ENCODE results near the gene CANX. TPM values are rescaled to one million over a fixed set of nuclear protein-coding genes. Genes with fewer than 3 reads are reported as not detected.

CANX gene
- total RNA-seq, 2 donors from 2014 or later: 389 to 615 TPM

- H3K36me3 Mint-ChIP-seq (ENCODE audit: low read depth): peaks cover 26% of the 10 kb centered on the region
- no peak for TF ChIP-seq CTCF (conservative IDR thresholded peaks at IDR 0.05)
- H3K4me1 Mint-ChIP-seq: peaks cover 4% of the 10 kb centered on the region
- DNase-seq: peak; percentile 100
- WGBS, 2 experiments (ENCODE audit: insufficient coverage in 1 of 2, insufficient read length in 1 of 2): 3 to 5% methylated on average over 37 to 72 of the region's 72 CpGs
- H3K4me1 ChIP-seq (ENCODE audit: control insufficient read depth, insufficient read depth, low read length): no peaks in the 10 kb centered on the region
- H3K4me3 ChIP-seq (ENCODE audit: low read length): peak overlapping the region; percentile 99
- H3K27ac Mint-ChIP-seq: peak overlapping the region; percentile 100
- no peaks in the 10 kb centered on the region for H3K9me3 ChIP-seq (ENCODE audit: control insufficient read depth, low read length)
- H3K27ac ChIP-seq (ENCODE audit: low read depth, low read length): peak overlapping the region; percentile 97
- H3K36me3 ChIP-seq (ENCODE audit: control insufficient read depth, insufficient read depth, low read length): peaks cover 29% of the 10 kb centered on the region
- H3K9me3 Mint-ChIP-seq: no peaks in the 10 kb centered on the region
- peak overlapping the region; percentile 98 for H3K9ac ChIP-seq (ENCODE audit: extremely low read depth, low read length, poor library complexity, severe bottlenecking)
- peaks cover 1% of the 10 kb centered on the region for H3K27me3 Mint-ChIP-seq (ENCODE audit: insufficient read depth)
- peak overlapping the region; percentile 97 for H3K4me3 Mint-ChIP-seq
- no peaks in the 10 kb centered on the region for H3K27me3 ChIP-seq (ENCODE audit: control insufficient read depth, insufficient read depth, low read length, poor library complexity, severe bottlenecking)
These were observed 503 bp upstream of the CANX start for GRCh38 chr5:179697993-179698934.

DNA sequence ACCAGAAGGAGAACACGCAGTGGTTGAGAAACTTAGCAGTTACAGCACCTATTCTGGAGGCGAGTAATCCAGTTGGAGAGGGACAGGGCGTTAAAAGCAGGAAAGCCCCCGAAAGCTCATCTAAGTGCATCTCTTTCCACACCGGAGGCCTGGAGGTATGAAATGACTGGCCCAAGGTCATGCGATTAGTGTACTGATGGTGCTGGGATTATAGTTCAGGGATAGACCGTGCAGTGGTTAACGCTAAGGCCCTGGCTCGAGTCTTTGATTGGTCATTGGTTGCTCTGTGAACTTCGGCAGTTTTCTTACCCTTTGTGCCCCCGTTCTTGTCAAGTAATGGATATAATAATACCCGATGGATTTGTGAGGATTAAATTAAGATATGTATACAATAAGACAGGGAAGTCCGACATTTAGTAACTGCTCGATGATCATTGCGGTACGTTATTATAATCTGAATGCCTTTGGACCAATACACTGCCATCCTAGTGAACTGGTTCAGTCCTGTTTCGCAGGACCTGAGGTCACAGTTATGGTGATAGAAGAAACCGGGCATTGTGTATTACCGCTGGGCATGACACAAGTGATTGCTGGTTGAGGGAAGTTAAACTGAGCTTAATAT is 960 bp downstream of the CANX start:
- peaks cover 10% of the 10 kb centered on the region for H3K4me1 Mint-ChIP-seq

More for the DNA sequence above, 960 bp downstream of the CANX start:
- H3K36me3 Mint-ChIP-seq (ENCODE audit: low read depth): peaks cover 34% of the 10 kb centered on the region
- peak overlapping the region; percentile 95 for H3K27ac ChIP-seq (ENCODE audit: low read depth, low read length)
- H3K36me3 ChIP-seq (ENCODE audit: control insufficient read depth, insufficient read depth, low read length): peaks cover 40% of the 10 kb centered on the region
- peak overlapping the region; percentile 98 for H3K27ac Mint-ChIP-seq
- no peaks in the 10 kb centered on the region for H3K4me1 ChIP-seq (ENCODE audit: control insufficient read depth, insufficient read depth, low read length)
- H3K4me3 Mint-ChIP-seq: peak overlapping the region; percentile 97
- no peak for DNase-seq
- H3K9me3 Mint-ChIP-seq: no peaks in the 10 kb centered on the region
- H3K4me3 ChIP-seq (ENCODE audit: low read length): peak overlapping the region; percentile 99
- no peak for TF ChIP-seq CTCF (conservative IDR thresholded peaks at IDR 0.05)
- H3K9ac ChIP-seq (ENCODE audit: extremely low read depth, low read length, poor library complexity, severe bottlenecking): peak overlapping the region; percentile 98
- no peaks in the 10 kb centered on the region for H3K27me3 ChIP-seq (ENCODE audit: control insufficient read depth, insufficient read depth, low read length, poor library complexity, severe bottlenecking)
- WGBS, 2 experiments (ENCODE audit: insufficient coverage in 1 of 2, insufficient read length in 1 of 2): 10 to 12% methylated on average over 16 to 19 of the region's 19 CpGs
- peaks cover 1% of the 10 kb centered on the region for H3K27me3 Mint-ChIP-seq (ENCODE audit: insufficient read depth)
- no peaks in the 10 kb centered on the region for H3K9me3 ChIP-seq (ENCODE audit: control insufficient read depth, low read length)

Data from endodermal cell (in vitro differentiated cells).